Central memory CD4-positive, alpha-beta T cell (primary cell): ENCODE data around the gene UCK2.

Experiments
- DNase-seq: peaks from one replicate; pipeline ENCODE4 v3.0.0; 2022

Gene UCK2

GRCh38 chr1:165856606-165857005, 29.2 kb downstream of the UCK2 start:
- no peak for DNase-seq

GRCh38 chr1:165857046-165857801, 29.8 kb downstream of the UCK2 start:
- no peak for DNase-seq

GRCh38 chr1:165858364-165858823, 31.0 kb downstream of the UCK2 start:
- no peak for DNase-seq

- DNase-seq = no peak
Observed at GRCh38 chr1:165858967-165859845, 31.8 kb downstream of the UCK2 start.

GRCh38 chr1:165860065-165860464, 32.7 kb downstream of the UCK2 start:
- no peak for DNase-seq

GRCh38 chr1:165861911-165862310, 34.5 kb downstream of the UCK2 start:
- no peak for DNase-seq

- no peak for DNase-seq
Observed at GRCh38 chr1:165862448-165862847, 35.0 kb downstream of the UCK2 start.

GRCh38 chr1:165863346-165863745, 35.9 kb downstream of the UCK2 start:
- DNase-seq = no peak

GRCh38 chr1:165865633-165866340, 38.4 kb downstream of the UCK2 start:
- no peak for DNase-seq

GRCh38 chr1:165869343-165869742, 41.9 kb downstream of the UCK2 start:
- DNase-seq = no peak

- DNase-seq = peak; percentile 45
Observed at GRCh38 chr1:165871311-165872067, 44.1 kb downstream of the UCK2 start.

GRCh38 chr1:165873481-165873880, 46.1 kb downstream of the UCK2 start:
- no peak for DNase-seq

GRCh38 chr1:165874643-165875042, 47.2 kb downstream of the UCK2 start:
- DNase-seq = no peak

- no peak for DNase-seq
Observed at GRCh38 chr1:165875171-165875570, 47.8 kb downstream of the UCK2 start.

GRCh38 chr1:165875604-165876003, 48.2 kb downstream of the UCK2 start:
- DNase-seq = no peak

- DNase-seq = no peak
Observed at GRCh38 chr1:165876121-165876520, 48.7 kb downstream of the UCK2 start.

GRCh38 chr1:165877411-165877810, 50.0 kb downstream of the UCK2 start:
- DNase-seq = no peak

- no peak for DNase-seq
Observed at GRCh38 chr1:165877940-165878556, 50.6 kb downstream of the UCK2 start.

- DNase-seq = no peak
Observed at GRCh38 chr1:165879946-165880345, 52.5 kb downstream of the UCK2 start.

GRCh38 chr1:165880993-165881392, 53.6 kb downstream of the UCK2 start:
- no peak for DNase-seq

- no peak for DNase-seq
Observed at GRCh38 chr1:165882168-165882837, 54.9 kb downstream of the UCK2 start.
